ENCODE measurements around the gene NDUFV1. TPM values are rescaled to one million over a fixed set of nuclear protein-coding genes. Genes with fewer than 3 reads are reported as not detected.
"Not testable (repeated sequence)": the region's sequence is repeated elsewhere in the genome, so short reads cannot be mapped to it uniquely, and the experiment has no call there.

NDUFV1 gene
- total RNA-seq, 1 donor from 2014 or later = 724 TPM

GRCh38 chr11:67618901-67619659 is 12.3 kb downstream of the NDUFV1 start:
- intact Hi-C loops (cut with DNase I); DNase-seq (ENCODE audit: missing footprints); ATAC-seq: not testable (repeated sequence)

- ATAC-seq; DNase-seq (ENCODE audit: missing footprints); intact Hi-C loops (cut with DNase I): not testable (repeated sequence)
Measured at GRCh38 chr11:67619683-67620618, 13.2 kb downstream of the NDUFV1 start.

- DNase-seq (ENCODE audit: missing footprints); ATAC-seq; intact Hi-C loops (cut with DNase I): not testable (repeated sequence)
Measured at GRCh38 chr11:67620621-67621020, 13.9 kb downstream of the NDUFV1 start.

- DNase-seq (ENCODE audit: missing footprints); intact Hi-C loops (cut with DNase I); ATAC-seq: not testable (repeated sequence)
Measured at GRCh38 chr11:67621928-67622327, 15.2 kb downstream of the NDUFV1 start.

GRCh38 chr11:67622905-67623304 is 16.2 kb downstream of the NDUFV1 start:
- intact Hi-C loops (cut with DNase I); ATAC-seq; DNase-seq (ENCODE audit: missing footprints): not testable (repeated sequence)

GRCh38 chr11:67623795-67624194 is 17.1 kb downstream of the NDUFV1 start:
- intact Hi-C loops (cut with DNase I); DNase-seq (ENCODE audit: missing footprints); ATAC-seq: not testable (repeated sequence)

GRCh38 chr11:67626131-67626833 is 19.5 kb downstream of the NDUFV1 start:
- intact Hi-C loops (cut with DNase I); ATAC-seq; DNase-seq (ENCODE audit: missing footprints): not testable (repeated sequence)

- no peak for ATAC-seq
- no peak for DNase-seq (ENCODE audit: missing footprints)
- intact Hi-C loops (cut with DNase I) = no loop called here
Measured at GRCh38 chr11:67626970-67627369, 20.2 kb downstream of the NDUFV1 start.

GRCh38 chr11:67627441-67627811 is 20.7 kb downstream of the NDUFV1 start:
- ATAC-seq (no peak), DNase-seq (ENCODE audit: missing footprints) (peak; percentile 46)
- intact Hi-C loops (cut with DNase I) = no loop called here

GRCh38 chr11:67627812-67628624 is 21.3 kb downstream of the NDUFV1 start:
- intact Hi-C loops (cut with DNase I) = no loop called here

GRCh38 chr11:67628710-67629385 is 22.1 kb downstream of the NDUFV1 start:
- intact Hi-C loops (cut with DNase I) = no loop called here
- ATAC-seq = no peak
- peak; percentile 69 for DNase-seq (ENCODE audit: missing footprints)

More at GRCh38 chr11:67627812-67628624, 21.3 kb downstream of the NDUFV1 start:
- DNase-seq (ENCODE audit: missing footprints) = peak; percentile 66
- no peak for ATAC-seq

- ATAC-seq (peak; percentile 70), DNase-seq (ENCODE audit: missing footprints) (peak; percentile 95)
- intact Hi-C loops (cut with DNase I) = loop anchor here (2.0 kb wide), 1 partner anchor 29 kb away; no protein-coding TSS in a partner anchor
Measured at GRCh38 chr11:67629386-67630227, 22.9 kb downstream of the NDUFV1 start, which contains the start of gene NUDT8. Gene NUDT8 (minus strand): TSS chr11:67629937. CDS start chr11:67629911, 26 bp downstream.

- ATAC-seq (peak; percentile 91), DNase-seq (ENCODE audit: missing footprints) (peak; percentile 98)
- intact Hi-C loops (cut with DNase I) = loop anchor here (2.0 kb wide), 1 partner anchor 28 kb away; no protein-coding TSS in a partner anchor
Measured at GRCh38 chr11:67630228-67630942, 23.6 kb downstream of the NDUFV1 start.

- ATAC-seq = no peak
- peak; percentile 58 for DNase-seq (ENCODE audit: missing footprints)
- intact Hi-C loops (cut with DNase I) = loop anchor here (2.0 kb wide), 1 partner anchor 28 kb away; no protein-coding TSS in a partner anchor
Measured at GRCh38 chr11:67630943-67631331, 24.2 kb downstream of the NDUFV1 start.

- ATAC-seq = no peak
- peak; percentile 60 for DNase-seq (ENCODE audit: missing footprints)
- intact Hi-C loops (cut with DNase I) = loop anchor here (2.0 kb wide), 1 partner anchor 27 kb away; no protein-coding TSS in a partner anchor
Measured at GRCh38 chr11:67631411-67631810, 24.7 kb downstream of the NDUFV1 start.

- intact Hi-C loops (cut with DNase I) = loop anchor here (2.0 kb wide), 1 partner anchor 27 kb away; no protein-coding TSS in a partner anchor
- ATAC-seq = no peak
- no peak for DNase-seq (ENCODE audit: missing footprints)
Measured at GRCh38 chr11:67631853-67632174, 25.1 kb downstream of the NDUFV1 start.
